HG03025 (cell line): Measurements from ENCODE around the gene DPYSL3.

Experiments used
- ATAC-seq: cut with Tn5 transposase; IDR thresholded peaks from one replicate; pipeline ENCODE4 v1.9.1; 2021; ENCODE audit warnings: mild to moderate bottlenecking, moderate library complexity; ENCODE audit not compliant: unreplicated experiment, low FRiP score

DPYSL3 gene

DNA sequence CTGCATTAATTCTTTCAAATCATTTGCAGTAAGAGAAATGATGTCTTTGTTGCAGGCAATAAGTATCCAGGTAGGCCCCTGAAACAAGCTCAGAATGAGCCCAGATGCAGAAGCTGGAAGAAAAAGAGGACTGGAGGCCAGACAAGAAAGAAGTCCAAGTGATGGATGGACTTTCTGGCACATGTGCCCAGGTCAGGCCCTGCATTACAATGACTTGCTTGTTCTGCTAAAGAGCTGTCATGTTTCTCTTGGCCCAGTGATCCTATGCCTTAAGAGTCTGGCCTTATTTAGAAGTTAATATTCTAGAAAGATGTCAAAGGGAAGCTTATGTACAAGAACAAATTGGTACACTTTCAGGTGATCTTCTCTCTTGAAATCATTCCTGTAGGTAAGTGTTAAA is 64.8 kb downstream of the DPYSL3 start:
- no peak for ATAC-seq

DNA sequence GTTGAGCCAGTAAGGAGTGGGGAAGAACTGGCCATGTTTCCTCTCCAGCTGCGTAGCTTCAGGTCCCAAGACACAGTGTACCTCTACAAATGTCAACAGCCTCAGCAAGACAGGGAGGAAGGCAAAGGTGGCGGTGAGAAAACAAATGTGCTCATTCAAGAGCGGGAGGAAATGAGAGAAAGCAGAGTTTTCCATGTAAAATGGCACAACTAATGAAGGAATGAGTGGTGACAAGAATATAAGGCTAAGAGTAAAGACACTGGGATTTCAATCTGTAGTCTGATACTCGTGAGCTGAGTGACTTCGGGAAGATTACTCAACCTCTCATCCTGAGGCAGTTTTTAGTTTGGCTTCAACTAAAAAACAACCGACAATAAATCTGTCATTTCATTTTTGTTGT is 67.6 kb downstream of the DPYSL3 start:
- no peak for ATAC-seq

DNA sequence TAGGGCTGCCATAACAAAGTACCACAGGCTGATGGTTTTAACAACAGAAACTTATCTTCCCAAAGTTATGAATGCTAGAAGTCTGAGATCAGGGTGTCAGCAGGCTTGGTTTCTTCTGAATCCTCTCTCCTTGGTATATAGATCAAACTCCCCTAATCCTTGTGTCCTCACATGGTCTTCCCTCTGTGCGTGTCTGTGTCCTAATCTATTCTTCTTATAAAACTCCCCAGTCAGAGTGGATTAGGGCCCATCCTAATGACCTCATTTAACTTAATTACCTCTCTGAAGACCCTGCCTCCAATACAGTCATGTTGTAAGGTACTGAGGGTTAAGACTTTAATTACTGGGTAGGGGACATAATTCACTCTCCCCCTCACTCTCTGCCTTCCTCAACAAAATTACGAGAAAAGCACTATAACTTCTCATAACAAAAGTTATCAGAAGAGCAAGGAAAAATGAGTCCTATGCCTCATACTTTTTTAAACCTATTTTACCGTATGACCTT is 68.6 kb downstream of the DPYSL3 start:
- ATAC-seq, result no peak

DNA sequence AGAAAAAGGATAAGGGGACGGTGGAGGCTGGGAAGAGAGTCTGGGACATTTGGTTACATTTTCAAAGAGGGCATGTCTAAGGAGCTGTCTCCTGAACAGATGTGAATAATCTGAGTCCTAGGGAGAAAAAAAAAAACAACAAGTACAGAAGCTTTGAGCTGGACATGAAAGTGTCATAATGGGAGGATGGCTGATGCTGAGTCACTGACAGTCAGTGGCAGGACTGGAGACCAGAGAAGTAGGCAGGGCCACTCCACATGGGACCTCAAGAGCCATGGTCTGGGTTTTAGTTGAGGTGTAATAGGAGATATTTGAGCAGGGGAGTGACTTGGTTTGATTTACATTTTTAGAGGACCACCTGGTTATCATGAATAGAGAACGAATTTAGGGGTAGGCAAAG is 70.6 kb downstream of the DPYSL3 start:
- no peak for ATAC-seq

DNA sequence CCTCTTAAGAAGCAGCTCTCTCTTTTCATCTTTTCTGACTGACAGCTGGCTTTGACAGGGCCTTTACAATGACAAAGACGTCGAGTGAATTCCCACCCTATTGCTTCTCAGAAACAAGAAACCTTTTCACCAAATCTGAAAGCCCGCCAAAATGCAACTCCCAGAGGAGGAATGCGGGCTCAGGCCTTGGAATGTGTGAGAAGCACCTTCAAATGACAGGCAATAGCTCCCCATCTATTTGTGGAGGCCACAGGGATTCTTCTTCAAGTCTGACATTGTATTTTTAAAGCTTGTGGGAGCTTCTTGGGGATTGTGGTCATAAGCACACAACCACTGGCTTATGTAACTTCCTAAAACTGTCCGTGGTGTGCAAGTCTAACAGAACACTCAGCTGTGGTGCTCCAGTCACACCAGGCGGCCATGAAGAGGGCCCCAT is 72.7 kb downstream of the DPYSL3 start:
- ATAC-seq, result no peak

DNA sequence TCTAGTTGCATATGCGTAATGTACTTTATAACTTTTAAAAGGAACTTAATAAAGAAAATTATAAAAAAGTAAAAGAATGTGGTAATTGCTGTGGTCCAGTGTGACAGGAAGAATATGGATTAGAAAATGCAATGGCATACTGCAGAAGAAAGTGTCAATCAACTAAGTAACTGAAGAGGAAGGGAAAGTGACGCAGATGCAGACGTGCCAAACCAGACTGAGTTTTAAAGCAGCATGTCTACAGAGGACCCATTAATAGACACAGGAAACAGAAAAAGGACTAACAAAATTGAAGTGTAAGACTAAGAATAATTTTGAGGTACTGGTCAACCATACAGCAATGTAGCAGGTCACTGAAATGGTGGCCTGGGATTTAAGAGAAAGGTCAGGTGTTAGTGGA is 73.3 kb downstream of the DPYSL3 start:
- ATAC-seq, result no peak

DNA sequence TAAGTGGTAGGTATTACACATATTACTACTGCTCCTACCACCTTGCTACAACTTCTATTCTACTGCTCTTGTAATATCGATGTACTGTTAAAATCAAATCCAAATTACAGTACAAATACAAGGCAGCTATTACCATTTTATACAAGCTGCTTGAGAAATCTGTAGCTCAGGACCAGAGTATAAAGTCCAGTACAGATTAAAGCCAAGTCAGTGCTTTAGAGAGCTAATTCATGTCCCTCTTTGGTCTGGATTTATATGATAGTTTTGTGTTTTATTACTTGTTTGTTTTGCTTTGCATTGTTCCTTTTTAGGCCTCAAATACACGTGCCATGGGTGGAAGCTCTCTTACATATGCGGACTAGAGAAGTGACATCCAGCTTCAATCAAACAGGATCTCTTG is 75.8 kb downstream of the DPYSL3 start:
- ATAC-seq, result no peak

DNA sequence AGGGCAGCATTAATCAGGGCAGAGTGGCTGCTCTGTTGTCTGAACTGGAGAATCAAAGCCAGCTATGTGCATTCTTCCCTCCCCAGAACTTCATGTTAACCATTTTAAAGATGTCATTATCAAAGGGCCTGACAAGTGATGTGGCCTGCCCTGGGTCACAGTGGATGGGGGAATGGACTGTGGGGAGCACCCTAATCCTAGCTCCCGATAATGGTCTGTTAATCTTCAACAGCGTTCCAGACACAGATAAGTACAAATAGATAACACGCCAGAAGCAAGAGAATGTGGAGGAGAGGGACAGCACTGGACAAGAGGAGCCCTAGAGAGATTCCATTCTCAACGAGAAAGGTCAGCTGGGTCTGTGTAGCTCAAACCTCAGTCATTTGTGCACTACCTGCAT is 77.5 kb downstream of the DPYSL3 start:
- ATAC-seq, result no peak

DNA sequence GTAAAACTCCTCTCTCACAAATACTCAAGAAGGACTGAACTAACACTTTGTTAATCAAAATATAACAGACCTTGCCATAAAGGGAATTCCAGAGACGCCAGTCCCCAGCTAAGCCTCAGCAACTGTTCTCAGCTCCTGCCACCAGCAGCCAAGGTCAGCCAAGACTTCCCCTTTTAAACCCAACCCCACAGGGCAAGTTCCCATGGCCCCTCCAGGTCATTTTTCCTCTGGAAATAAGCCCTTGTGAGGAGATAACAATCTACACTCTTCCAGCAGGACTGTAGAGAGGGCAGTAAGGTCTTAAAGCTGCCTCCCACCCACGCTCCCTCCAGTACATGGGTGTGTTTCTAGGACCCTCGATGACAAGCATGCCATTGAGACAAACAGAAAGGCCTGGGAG is 78.3 kb downstream of the DPYSL3 start:
- no peak for ATAC-seq

DNA sequence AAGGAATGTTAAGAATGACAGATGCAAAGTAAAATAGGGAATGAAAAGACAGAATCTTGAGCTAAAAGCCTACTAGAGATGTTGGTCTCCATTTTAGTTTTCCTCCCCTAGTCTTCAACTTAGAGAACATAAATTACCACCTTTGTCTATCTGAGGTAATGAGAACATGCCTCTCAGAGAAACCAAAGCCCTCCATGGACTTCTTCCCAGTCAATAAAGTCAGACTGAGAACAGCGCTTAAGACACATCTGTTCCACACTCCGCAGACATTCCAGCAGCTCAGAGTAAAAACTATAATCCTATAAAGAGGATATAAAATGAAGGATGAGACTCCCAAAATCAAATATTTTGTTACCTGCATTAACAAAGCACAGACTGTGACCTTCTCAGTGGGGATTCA is 79.2 kb downstream of the DPYSL3 start:
- no peak for ATAC-seq

DNA sequence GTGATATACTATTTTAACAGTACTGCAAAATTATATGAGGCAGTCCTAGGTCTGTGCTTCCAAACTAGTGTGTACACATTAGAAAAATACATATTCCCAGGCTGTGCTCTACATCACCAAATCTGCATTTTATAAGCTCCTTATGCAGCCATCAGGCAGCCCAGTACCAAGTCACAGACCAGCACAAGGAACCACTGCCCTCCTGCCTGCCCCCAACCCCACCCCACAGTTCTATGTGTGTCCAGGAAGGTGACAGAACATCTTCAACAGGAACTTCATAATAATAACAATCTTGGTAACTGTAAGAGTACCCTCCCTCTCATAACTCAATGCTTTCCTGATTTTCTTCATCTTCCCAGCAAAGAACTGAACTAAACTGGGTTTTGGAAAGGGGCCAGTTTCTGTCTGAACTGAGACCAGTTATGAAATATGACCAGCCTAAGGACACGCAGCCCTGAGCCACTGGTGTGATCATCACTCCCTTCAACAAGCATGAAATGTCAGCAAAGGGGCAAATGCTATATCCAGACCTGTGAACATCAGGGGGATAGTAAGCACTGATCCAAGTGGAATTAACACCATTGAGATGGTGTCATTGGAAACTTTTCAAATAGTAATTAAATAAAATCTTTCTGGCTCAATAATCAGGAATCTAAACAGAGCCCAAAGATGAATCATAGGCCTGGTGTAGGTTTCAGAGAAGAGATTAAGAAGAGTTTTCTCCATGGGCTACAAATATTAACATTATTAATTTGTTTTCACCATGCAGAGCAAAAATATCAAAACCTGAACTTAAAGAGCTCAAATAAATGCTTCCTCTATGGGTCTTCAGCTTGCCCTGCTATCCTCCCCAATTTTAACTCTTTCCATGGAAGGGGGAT is 82.1 kb downstream of the DPYSL3 start:
- no peak for ATAC-seq

DNA sequence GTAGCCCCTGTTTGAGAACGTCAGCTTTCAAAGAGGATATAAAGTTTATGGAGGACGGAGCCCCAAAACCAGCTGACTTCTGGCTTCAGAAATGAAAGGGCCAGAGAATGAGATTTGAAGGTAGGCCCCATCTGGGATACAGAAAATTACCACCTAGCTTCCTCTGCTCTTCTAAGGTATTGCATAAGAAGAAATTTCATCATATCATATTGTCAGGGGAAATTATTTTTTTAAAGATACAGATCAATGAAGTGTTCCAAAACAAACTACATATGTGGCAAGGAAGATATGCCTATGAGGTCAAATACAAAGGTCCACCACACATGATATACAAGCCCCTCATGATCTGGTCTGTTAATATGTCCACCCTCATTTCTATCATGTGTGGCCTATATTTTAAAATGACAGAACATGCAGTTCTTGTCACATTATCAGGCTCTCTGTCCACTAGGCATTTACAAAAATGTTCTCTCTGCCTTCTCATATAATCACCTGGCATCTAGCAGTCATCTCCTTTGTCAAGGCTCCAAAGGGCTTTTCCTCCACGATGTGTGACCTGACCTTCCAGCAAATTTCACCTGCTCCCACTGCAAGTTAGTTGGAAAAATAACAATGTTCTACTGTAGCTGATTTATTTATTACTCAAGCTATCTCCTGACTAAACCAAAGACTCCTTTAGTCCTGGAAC is 83.1 kb downstream of the DPYSL3 start:
- no peak for ATAC-seq

DNA sequence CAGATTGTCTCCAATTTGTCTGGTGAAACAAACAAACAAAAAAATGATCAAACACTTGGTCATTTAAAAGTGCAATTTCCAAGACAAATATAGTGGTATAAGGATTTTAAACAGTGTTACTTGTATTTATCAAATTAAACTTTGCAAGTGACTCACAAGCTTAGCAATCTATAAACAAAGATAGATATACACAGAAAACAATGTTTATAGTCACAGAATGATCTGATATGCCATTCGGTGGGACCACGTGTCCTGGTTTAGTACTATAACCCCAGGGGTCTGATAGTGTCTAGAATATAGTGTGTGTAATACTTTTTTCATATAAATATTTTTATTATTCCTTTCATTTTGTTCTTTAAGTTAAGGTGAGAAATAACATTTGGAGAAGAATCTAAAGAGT is 91.3 kb downstream of the DPYSL3 start:
- no peak for ATAC-seq

DNA sequence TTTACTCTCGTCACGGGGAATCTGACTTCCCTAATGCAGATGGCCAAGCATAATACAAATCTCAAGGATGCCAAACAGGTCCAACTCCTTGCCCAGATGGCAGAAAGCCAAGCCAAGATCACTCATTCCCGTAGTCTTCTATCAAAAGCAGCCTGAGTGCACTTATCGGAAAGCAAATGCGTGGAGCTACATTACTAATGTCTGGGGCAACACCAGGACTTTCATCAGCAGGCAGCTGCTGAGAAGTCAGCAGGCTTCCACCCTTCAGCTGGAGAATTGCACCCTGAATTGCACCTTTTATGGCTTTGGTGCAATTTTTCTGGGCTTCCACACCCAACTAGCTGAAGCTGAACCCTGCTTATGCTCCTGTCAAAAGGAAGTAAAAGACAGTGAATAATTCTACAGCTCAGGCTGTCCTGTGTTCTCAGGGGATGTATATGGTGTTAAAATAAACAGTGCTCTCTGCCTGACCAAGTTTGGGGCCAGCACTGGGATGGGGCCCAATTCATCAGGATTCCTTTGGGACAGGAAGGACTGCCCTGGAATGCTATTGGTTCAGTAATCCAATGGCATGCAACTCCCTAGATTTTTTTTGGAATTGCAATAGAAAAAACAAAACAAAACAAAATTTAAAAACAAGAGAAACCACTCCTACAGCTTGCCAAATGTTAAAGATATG is 92.6 kb downstream of the DPYSL3 start:
- no peak for ATAC-seq

DNA sequence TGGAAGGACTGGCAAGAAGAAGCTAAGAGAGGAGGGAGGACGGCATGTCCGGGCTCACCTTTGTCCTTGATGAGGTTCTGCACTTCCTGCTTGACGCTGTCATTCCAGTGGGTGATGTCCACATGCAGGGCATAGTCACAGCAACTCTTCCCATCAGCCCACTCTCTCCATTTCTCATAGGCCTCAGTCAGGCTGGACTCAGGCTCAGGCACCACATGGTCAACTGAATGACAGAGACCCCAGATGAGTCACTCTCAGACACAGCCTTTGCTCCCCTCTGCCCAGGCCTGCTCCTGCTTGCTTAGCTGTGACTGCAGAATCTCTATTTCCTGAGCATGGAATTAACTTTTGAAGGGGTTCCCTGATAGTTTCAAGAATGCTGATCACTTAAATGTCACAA is 94.2 kb downstream of the DPYSL3 start:
- no peak for ATAC-seq

DNA sequence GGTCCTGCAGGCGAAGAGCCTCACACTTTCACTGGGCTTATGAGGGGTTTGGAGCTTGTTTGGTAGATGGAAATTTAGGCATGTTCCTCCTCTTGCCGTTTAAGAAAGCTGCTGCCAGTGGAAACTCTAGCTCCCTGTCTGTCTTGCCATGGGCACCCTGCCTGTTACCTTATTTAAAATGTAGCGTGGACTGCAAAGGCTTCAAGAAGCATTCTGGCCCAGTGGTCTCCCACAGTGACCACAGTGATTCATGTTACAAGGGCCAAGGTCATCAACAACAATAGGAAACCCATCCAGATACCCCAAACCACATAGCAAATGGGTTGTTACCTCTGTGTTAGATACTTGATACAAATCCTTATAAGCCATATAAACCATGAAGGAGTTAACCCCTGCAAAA is 96.6 kb downstream of the DPYSL3 start:
- ATAC-seq, result no peak

DNA sequence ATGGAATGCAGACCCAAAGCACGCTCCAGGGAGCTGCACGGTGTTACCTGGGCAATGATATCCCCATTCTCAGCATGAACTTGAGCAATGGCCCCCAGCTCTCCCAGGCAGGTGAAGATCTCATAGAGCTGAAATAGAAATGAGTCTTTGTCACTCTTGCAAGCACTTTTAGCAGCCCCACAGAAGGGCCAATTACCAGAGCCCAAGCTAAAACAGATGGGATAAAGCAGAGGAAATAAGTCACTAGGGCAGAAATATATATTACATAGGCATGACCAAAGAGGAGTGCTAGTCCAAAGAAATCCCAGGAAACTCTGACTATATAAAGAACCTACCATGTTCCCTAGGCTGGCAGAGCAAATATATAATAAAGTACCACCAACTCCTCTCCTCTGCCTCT is 97.3 kb downstream of the DPYSL3 start:
- ATAC-seq, result no peak

DNA sequence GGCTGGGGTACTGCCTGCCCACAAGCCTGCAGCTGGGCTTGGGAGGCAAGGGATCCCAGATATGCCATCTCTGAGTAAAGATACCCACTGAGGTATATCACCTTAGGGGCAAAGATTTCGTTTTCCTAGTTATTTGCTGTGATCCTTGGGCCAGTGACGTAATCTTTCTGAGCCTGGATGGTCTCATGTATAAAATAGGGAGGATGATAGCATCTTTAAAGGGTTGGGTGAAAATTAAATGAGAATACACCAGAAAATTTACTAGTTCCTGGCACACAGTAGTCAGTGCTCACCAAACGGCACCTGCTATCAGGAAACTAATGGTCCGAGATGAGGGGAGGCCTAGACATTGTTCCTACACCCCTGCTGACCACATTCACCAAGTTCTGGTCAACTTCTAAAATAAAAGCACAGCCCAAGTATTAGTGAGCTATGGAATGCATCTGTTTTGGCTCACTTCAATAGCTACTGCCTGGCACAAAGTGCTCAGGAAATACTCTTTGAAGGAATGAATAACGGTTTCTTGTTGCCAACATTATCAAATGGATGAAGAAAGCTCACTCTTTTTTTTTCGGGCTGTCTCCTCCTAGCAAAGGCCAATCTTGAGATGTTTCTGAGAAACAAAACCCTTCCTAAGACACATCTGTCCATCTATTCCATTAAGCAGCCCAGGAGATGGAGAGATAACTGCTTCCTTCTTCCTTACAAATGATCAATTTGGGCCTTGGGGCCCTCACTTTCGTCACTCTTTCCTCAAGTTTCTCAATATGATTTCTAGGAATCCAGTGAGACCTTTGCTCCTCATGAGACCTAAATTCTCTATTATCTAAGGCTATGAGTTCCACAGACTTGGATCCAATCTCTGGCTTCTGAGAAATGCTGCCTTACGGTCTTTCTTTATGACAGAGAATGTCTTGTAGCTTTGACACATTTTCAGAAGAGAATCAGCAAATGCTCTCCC is 98.2 kb downstream of the DPYSL3 start:
- ATAC-seq, result no peak

DNA sequence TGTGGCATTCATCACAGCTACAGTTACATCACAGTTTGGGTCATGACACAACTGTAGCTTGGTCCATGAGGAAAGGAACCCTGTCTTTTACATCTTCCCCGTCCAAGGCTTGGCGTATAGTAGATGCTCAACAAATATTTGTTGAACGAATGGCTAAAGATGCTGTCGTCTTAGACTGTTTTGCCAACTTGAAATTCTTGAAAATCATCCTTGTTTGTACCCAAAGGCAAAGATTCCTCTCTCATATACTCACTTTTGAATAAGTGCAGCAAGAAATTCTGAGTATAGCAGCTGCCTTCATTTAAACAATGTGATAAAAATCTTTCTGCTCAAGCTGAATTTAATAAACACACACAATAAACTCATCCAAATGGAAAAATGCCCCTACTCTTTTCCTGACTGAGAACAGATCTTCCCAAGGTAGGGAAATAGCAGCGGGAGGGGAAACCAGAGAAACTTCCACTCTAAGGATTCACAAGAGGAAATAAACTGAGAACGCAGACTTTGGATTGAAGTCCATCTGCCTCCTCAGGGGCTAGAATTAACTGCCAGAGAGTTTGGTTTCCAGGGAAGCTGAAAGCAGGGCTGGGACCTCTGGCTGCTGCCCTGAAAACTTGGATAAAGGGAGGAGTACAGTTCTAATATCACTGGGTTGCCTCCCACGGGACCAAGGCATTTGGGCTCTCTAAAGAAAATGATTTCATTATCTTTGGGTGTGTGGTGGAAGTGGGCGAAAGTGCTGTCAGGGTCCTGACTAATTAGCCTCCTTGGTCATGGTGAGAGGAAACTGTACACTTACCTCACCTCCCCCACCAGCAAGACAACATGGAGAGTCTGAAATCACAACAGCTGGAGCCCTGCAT is 99.1 kb downstream of the DPYSL3 start:
- no peak for ATAC-seq
